ENCODE results near the gene CCDC33.

CCDC33 gene

GRCh38 chr15:74365598-74366445, 129.7 kb downstream of the CCDC33 start:
- no peak for TF ChIP-seq CTCF (IDR thresholded peaks at IDR 0.05; ENCODE audit: control insufficient read depth, extremely low read depth, insufficient read depth)
- no peak overlapping the region for H3K4me3 ChIP-seq (ENCODE audit: low read depth, low read length)
- no peak for DNase-seq (ENCODE audit: low read depth)

- no peak within 1 kb of the TSS for H3K4me3 ChIP-seq (ENCODE audit: low read depth, low read length)
- no peak for TF ChIP-seq CTCF (IDR thresholded peaks at IDR 0.05; ENCODE audit: control insufficient read depth, extremely low read depth, insufficient read depth)
- DNase-seq (ENCODE audit: low read depth): no peak
Observed at GRCh38 chr15:74367296-74367854, 131.2 kb downstream of the CCDC33 start, which contains the start of gene CYP11A1. Gene CYP11A1, minus strand, starts transcription at chr15:74367646. Its CDS starts 61 bp downstream, at chr15:74367585.

- H3K4me3 ChIP-seq (ENCODE audit: low read depth, low read length): no peak overlapping the region
- TF ChIP-seq CTCF (IDR thresholded peaks at IDR 0.05; ENCODE audit: control insufficient read depth, extremely low read depth, insufficient read depth): no peak
- DNase-seq (ENCODE audit: low read depth): no peak
Observed at GRCh38 chr15:74368121-74368520, 132.0 kb downstream of the CCDC33 start.

- DNase-seq (ENCODE audit: low read depth): no peak
- H3K4me3 ChIP-seq (ENCODE audit: low read depth, low read length): no peak overlapping the region
- TF ChIP-seq CTCF (IDR thresholded peaks at IDR 0.05; ENCODE audit: control insufficient read depth, extremely low read depth, insufficient read depth): no peak
Observed at GRCh38 chr15:74369084-74369745, 133.1 kb downstream of the CCDC33 start.

GRCh38 chr15:74369756-74370155, 133.6 kb downstream of the CCDC33 start:
- H3K4me3 ChIP-seq (ENCODE audit: low read depth, low read length): no peak overlapping the region
- no peak for TF ChIP-seq CTCF (IDR thresholded peaks at IDR 0.05; ENCODE audit: control insufficient read depth, extremely low read depth, insufficient read depth)
- DNase-seq (ENCODE audit: low read depth): no peak

- no peak for DNase-seq (ENCODE audit: low read depth)
- TF ChIP-seq CTCF (IDR thresholded peaks at IDR 0.05; ENCODE audit: control insufficient read depth, extremely low read depth, insufficient read depth): no peak
- no peak overlapping the region for H3K4me3 ChIP-seq (ENCODE audit: low read depth, low read length)
Observed at GRCh38 chr15:74370471-74370870, 134.3 kb downstream of the CCDC33 start.

All from LNCaP clone FGC (cell line).